Measurements from ENCODE around the gene FADS3.

GRCh38 chr11:61916737-61917333 lies 25.5 kb upstream of the FADS3 start:
- TF ChIP-seq POLR2A (IDR thresholded peaks at IDR 0.05) = no peak
- no peak for TF ChIP-seq CTCF (IDR thresholded peaks at IDR 0.05)

Data from upper lobe of left lung (tissue), 4 donors.